ENCODE measurements around the gene NUBP2.

The NUBP2 gene

DNA sequence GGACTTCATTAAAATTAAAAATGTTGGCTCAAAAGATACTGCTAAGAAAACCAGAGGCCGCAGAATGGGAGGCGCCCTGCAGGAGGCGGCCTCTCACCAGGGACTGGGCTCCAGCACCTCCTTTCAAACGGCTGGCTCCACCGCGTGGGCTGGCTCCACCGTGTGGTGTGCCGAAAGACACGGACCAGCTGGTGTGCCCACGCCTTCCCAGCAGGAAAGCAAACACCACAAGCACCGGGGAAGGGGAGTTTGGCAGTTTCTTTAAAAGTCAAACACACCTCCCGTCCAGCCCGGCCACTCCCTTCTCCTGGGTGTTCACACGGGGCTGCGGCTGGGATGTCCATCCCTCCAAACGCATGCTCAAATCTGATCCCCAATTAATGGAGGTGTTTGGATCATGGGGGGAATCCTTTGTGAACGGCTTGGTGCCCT is 30.0 kb downstream of the NUBP2 start:
- peak; percentile 86 for DNase-seq

DNA sequence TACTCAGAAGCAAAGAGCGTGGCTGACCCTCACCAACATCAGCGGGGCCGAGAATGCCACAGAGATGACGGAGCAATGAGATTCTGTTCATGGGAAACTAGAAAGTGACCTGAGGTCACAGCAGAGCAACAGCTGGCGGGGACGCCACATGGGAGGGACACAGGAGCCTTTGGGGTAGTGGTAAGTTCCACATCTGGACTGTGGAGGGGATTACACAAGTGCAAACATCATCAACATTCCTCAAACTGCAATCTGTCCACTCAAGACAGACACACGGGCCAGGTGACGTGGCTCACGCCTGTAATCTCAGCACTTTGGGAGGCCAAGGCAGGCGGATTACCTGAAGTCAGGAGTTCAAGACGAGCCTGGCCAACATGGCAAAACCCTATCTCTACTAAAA is 32.7 kb downstream of the NUBP2 start:
- no peak for DNase-seq

DNA sequence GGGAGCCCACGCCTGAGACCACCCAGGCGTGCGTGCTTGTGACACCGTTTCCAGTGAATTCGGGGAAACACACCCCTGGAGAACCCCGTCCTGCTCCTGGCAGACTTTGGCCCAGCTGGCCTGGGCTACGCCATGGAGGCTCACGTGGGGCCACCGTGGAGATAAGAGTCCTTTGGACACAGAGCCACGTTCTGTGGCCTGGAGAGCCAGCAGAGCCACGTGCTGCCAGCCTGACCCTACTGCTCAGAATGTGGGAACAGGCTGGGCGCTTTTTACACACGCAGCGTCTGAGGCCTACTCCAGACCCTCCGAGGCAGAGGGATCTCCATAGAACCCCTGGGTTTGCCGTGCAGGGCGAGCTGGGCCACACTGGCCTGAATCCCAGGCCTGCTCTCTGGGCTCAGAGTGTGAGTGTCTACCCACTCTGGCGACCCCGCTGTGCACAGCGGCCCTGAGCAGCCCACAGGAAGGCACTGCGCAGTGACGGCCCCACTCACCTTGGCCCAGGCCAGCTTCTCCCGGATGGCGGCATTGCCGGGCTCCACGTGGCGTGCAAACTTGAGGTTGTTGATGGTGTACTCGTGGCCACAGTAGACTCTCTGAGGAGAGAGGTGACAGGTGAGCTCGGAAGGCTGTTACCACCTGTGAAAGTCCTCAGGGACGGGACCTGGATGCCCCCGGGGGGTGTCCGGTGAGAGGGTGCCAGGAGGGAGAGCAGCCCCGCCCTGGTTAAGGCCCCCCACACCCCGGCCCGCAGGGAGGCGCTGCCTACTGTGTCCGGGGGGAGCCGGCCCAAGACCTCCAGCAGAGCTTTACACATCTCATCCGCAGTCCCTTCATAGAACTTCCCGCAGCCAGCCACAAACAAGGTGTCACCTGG is 33.9 kb downstream of the NUBP2 start:
- DNase-seq: no peak

DNA sequence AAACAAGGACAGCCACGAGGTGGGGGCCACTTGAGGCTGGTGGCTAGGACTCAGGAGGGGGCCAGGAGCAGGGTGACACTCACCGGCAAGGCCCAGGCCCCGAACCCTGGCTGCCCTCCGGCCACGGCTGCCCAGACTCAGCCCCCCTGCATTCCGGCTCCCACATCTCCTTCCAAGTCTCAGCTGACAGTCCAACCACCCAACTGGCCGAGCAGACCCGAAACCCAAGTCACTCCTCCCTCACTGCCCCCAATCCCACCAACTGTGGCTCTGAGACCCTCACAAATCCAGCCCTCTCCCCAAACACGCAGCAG is 34.5 kb downstream of the NUBP2 start:
- DNase-seq: no peak

DNA sequence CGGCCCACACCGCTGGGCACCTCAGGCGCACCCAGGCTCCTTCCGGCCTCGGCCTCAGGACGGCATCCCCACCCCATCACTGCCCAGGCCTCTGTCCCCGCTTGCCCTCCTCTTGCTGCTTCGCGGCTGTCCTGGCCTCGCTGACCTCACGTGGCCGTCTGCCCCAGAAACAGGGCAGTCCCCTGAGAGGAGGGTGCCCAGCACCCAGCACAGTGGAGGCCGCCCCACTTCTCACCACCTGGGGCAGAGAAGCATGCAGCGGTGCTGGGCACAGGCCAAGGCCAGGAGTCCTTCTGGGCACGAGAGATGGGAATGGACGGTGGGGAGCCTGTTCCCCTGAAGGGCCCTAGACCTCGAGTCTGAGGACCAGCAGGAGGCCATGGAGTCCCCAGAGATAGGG is 35.0 kb downstream of the NUBP2 start:
- DNase-seq: no peak

DNA sequence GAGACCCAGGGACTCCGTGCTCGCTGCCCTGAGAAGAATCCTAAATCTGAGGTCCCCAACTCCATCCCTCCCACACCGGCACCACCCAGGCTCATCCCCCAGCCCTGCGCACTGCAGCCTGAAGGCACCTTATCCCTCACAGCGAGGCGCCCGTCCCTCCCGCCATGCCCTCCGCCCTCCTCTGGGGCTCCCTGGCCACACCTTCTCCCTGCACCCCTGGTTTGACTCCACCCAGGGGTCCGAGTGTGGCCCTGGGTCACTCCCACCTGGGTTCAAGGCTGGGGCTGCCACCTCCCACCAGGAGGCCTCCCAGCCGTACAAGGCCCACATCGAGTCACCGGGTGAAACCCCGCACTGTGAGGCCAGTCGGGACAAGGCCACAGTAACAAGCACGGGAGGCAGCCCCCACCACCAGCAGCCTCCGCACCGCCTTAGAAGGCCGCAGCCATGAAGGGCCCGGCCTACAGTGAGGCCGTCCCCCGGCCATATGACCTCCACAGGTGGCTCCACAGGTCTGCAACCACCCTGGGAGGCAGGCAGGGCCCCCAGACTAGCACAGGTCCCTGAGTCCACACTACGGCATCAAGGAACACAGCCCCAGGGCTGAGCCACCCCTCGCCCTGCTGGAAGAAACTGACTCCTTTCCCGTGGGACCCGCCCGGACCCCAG is 35.6 kb downstream of the NUBP2 start:
- no peak for DNase-seq

DNA sequence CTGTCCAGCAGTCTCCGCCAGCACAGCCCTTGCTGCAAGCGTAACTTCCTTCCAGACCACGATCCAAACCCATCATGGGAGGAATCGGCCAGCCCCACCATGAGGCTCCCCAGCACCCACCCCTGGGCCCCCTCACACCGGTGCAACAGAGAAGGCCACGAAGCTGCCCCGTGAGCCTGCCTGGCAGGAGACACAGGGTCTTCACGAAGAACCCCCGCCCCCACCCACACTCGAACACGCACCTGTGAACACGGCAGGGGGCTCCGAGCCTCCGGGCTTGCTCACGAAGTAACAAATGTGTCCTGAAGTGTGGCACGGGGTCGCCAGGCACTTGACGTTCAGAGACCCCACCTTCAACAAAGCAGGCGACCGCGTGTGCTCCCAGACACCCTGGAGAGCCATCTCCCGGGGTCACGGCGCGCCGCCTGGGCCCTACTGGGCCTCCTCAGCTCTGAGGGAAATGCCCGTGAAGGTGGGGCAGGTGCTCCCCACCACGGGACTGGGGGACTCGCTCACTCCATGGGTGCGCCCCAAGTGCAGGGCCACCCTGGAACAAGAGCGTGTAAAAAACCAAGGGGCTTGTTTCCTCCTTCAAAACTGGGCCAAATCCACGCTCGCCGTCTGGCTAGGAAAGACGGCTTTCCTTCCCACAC is 36.2 kb downstream of the NUBP2 start:
- no peak for DNase-seq

DNA sequence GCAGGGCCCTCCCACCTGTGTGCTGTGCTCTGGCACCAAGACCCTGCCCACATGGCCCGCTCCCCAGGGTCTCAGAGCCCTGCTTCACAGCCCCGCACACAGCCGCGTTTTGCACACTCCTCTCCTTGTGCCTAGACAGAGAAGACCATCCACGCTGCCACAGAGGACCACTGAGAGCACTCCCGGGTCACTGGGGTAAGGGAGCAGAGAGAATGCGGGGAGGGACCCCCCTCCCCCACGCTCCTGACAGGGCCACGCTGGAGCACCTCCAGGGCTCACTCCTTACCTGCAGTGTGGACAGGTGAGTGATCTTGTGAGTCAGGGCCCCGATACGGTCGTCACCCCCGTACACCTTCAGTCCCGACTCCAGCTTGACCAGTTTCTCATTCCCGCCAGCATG is 36.9 kb downstream of the NUBP2 start:
- no peak for DNase-seq

DNA sequence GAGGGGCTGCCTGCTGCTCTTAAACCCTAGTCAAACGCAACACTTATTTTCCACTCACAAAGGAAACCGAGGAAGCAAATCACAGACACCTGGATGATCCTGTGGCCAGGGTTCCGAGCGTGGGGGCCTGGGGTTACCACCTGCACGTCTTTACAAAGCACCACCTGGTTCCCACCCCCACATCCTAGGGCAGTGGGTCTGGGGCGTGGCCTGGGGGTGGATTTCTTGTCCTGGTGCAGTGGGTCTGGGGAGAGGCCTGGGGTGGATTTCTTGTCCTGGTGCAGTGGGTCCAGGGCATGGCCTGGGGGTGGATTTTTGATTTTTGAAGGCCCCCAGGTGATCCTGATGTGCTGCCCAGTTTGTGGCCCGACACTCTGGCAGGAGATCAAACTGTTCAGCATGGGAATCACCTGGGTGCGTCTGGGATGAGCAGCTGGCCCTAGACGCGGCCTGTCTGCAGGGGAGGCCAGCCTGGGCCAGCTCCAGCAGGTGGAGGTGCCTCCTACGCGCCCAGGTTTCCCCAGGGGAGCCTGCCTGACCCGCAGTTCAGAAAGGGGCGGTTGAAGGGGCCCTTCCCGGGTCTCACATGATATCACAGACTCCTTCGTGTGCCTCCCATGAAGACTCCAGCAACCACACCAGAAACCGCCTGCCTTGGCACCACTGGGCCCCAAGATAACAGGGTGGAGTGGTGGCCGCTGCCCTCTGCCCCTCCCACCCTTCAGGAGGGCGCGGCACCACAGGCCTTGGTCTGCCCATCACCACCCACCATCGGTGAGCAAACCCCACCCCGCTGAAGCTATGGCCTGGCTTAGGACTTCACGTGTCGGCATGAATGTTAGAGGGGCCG is 37.6 kb downstream of the NUBP2 start:
- DNase-seq: peak; percentile 98

DNA sequence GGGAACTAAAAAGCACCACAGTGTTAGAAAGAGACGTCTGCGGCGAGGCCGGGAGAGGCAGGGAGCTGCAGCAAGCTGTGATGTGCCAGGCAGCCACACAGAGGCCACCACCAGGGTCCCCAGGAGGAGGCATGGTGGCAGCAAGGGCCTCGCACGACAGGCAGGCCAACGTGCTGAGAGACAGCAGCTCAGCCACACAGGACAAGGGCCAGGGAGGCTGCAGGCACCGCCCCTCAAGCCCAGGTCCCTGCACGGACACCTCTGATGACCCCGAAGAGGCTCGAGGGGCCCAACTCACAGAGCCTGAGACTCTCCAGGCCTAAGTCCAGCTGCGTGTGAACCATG is 38.2 kb downstream of the NUBP2 start:
- no peak for DNase-seq

DNA sequence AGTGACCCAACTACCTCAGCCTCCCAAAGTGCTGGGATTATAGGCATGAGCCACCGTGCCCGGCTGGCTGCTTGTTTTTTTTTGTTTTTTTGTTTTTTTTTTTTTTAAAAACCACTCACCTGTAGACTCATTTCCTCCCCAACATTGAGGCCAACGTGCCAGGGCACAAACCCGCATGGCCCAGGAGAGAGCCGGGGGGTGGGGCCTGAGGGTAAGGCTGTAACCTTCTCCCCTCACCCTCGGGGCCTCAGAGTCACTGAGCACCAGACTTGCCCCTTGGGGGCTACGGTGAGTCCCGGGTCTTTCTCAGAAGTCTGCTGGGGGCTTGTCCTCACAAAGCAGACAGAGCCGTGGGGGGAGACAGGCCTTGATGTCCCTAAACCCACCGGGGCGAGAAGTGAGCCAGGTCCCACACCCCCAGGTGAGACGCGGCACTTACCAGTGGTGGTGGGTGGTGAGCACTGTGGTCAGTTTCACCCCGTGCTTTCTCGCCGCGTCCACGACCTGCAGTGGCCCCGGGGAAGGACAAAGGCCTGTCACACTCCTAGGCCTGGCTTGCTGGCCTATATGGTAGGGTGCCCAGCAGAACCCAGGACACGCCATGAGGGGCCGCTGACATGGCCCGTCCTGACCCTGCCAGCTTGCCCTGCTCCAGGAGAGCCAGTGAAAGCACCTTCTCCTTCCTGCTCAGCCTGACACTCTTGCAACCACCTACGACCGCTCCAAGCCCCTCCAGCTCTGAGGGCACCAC is 39.3 kb downstream of the NUBP2 start:
- no peak for DNase-seq

DNA sequence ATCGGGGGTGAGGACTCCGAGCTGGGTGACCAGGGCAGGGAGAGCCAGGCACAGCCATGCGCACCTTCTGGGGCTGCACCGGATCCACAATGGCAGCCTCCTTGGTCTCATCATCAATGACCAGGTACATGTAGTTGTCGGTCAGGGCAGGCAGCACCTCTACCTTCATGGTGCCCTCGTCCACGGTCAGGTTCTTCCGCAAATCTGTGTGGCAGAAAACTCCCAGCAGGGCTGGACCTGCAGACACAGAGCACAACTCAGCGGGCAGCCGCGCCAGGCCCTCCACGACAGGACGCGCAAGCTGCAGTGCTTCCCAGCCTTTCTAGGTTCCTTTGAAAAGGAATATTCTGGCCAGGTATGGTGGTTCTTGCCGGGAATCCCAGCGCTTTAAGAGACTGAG is 40.0 kb downstream of the NUBP2 start:
- no peak for DNase-seq

DNA sequence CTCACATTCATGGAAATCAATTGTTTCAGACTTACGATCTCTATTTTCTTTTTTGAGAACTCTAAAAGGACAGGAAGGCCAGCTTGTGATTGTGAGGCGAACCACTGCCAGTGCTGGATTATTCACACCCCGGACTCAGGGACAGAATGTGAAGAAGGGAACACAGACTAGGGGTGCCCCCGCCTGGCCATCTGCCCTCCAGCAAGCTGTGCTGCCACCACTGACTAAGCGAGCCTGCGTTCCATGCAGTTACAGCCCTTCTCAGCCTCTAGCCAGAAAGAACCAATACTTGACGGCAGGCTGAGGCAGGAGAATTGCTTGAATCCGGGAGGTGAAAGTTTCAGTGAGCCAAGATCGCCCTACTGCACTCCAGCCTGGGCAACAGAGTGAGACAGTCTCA is 41.1 kb downstream of the NUBP2 start:
- DNase-seq: peak; percentile 91

DNA sequence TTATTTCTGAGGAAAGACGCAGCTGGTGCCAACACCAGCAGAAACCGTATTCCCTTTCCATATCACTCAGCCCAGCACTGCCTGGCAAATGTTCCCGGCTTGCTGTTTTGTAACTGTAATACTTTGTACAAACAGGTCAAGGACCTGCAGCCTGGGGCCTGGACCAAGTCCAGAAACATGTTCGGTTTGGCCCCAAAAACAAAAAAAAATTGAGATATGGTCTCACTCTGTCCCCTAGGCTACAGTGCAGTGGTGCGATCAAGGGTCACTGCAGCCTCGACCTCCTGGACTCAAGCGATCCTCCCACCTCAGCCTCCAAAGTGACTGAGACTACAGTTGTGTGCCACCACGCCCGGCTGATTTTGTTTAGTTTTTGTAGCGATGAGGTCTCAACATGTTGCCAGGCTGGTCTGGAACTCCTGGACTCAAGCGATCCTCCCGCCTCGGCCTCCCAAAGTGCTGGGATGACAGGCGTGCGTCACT is 42.7 kb downstream of the NUBP2 start:
- DNase-seq: no peak

DNA sequence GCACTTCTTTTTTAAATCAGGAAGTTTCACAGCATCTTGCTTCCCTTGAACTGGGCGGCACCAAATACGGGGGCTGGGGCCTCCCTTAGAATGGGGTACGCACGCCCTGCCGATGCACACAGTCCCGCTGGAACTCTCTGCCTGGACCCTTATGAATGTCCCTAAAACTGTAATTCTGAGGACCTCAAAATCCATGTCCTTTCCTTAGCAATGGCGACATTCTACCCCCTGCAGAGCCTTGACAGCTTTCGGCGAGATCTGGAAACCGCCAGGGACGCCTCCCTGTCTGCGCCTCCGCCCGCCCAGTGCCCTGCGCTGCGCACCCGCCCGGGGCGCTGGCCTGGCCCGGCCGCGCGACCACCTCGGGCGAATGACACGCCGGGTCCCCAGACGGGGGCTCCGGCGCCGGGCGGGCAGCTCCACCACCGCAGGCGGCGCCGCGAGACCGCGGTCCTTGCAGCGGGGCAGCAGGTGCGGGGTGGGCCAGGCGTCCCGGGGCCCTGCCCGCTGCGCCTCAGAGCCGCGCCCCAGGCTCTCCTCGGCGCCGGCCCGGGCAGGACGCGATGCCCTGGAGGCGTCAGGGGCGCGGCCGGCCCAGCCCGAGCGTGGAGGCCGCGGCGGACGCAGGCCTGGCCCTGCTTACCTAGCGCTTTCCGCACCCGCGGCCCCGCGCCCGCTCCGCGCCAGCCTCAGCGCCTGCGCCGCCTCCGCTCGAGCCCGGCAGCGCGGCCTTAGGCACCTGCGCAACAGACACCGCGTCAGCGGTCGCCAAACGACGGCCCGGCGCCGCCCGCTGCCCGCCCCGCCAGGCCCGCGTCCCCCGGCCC is 43.3 kb downstream of the NUBP2 start:
- peak; percentile 63 for DNase-seq

DNA sequence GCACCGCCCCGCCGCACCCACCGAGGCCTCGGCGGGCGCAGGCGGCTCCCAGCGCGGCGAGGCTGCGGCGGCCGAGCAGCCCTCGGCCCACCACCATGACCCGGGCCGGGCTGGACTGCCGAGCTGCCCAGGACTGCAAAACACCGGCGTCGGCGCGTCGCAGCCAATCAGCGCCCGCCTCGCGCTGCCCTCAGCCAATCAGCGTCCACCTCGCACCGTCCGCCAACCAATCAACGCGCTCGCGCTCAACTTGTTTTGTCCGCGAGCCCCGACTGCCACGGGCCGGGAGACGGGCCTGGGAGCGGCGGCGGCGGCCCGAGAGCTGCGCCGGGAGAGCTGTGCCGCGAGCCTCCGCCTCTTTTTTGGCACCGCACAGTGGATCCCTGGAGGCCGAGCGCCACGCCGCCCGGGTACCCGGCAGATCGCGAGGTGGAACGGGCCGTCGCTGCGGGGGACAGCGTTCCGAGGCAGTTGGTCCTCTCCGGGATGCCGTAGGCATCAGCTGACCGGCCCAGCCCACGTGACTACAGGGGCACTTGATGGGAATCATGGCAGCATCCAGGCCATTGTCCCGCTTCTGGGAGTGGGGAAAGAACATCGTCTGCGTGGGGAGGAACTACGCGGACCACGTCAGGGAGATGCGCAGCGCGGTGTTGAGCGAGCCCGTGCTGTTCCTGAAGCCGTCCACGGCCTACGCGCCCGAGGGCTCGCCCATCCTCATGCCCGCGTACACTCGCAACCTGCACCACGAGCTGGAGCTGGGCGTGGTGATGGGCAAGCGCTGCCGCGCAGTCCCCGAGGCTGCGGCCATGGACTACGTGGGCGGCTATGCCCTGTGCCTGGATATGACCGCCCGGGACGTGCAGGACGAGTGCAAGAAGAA is 44.2 kb downstream of the NUBP2 start, which contains the start of the genes FAHD1 and HAGH:
TSS of gene FAHD1 (plus strand) at position 516 of the 883 bp plus-strand sequence. CDS start at position 549, 33 bp downstream.
TSS of gene HAGH (minus strand) at position 135 of the 883 bp plus-strand sequence. CDS start at position 97, 38 bp downstream.
- DNase-seq: peak; percentile 93

DNA sequence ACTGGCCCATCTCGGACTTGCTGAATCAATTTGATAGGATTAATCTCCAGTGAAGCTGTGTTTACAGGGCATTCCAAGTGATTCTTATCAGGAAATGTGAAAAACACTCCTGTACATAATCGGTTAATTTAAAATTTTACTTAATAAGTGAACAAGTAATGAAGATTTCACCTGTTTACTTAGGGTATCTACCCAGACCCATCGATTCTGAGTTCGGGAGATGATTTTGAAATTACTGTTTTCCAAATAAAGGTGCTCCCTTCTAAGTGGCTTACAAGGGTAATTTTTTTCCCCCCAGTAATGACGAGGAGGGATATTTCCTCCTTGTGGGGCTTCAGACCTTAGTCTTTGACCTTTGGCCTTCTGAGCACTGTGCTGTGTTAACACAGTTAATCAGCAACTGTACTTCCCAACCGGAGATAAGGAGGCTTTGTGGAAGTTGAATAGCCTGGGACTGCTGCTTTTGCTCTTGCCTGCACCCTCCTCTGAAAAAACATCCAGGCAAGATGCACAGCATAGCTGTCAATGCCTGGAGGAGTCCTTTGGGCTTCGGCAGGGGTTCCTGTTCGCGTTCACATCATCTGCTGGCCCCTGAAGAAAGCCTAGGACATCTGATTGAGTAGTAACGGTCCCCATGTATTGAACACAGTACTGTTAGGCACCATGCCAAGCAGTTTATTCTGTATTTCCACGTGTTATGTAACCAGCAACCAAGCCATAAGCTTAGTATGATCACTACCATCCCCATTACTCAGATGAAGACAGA is 46.1 kb downstream of the NUBP2 start:
- DNase-seq: peak; percentile 57

DNA sequence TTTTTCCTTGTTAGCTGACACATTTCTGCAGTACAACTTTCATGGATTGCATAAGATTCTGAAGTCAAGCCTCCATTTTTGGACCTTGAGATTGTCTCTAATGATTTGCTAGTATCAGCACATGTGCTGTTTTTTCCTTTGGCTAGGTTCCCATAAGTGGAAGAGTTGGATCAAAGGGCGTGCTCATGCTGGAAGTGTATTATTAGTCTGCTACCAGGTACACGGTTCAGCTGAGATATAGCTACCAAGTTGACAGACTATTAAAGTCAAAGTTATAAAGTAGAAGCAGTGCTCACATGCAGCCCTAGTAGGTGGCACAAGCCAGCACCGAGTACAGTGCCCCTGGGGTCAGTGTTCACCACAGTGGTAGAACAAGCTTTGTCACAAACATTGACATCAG is 47.5 kb downstream of the NUBP2 start:
- peak; percentile 38 for DNase-seq
